Renal cortex interstitium (tissue), 11 donors: Measurements from ENCODE around the gene UXS1. TPM values are rescaled to one million over a fixed set of nuclear protein-coding genes. Genes with fewer than 3 reads are reported as not detected.

Experiments
- DNase-seq, 11 donors: peaks; one replicate each; pipeline ENCODE4 v3.0.0-alpha.2; 2013; ENCODE audit warnings: low read depth in 9 of 11, low spot score in 4 of 11; ENCODE audit errors: extremely low read depth in 1 of 11
- polyA plus RNA-seq, 3 donors: library from polyadenylated mRNA; unstranded; fragments of 120-200 nt; gene quantifications; one replicate each; pipeline ENCODE4 v1.2.1, GENCODE V29; 2013; ENCODE audit not compliant: insufficient read length in 3 of 3

UXS1 gene
- polyA plus RNA-seq, 3 donors: 71.8 to 83.1 (median 74.8) TPM

DNA sequence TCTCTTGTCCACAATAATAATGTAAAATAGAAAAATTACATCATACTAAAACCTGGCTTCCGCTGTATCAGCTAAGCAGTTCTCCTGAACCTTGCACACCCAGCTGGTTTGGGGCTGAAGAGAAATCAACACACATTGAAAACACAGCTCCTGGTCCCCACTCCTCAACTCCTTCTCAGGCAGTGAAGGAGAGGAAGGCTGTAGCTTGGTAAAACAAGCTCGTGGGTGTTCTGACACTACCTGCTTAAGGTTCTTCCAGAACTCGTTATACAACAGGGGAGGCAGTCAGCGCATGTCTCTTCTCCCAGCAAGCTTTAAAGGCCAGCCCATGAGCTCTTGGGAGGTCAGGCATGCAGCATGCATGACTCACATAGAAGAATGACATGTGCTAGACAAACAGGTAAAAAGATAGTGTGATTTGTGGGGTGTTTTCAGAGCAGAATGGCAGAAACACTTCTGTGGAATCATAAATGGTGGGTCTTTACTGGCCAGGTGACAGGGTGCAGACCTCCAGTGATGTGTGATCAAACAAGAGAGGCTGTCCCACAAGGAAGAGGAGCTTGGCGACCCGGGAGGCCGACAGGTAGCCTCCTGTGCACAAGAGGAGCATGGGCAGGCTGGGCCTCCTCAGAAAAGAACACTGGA lies 69.1 kb downstream of the UXS1 start:
- DNase-seq: no peak

DNA sequence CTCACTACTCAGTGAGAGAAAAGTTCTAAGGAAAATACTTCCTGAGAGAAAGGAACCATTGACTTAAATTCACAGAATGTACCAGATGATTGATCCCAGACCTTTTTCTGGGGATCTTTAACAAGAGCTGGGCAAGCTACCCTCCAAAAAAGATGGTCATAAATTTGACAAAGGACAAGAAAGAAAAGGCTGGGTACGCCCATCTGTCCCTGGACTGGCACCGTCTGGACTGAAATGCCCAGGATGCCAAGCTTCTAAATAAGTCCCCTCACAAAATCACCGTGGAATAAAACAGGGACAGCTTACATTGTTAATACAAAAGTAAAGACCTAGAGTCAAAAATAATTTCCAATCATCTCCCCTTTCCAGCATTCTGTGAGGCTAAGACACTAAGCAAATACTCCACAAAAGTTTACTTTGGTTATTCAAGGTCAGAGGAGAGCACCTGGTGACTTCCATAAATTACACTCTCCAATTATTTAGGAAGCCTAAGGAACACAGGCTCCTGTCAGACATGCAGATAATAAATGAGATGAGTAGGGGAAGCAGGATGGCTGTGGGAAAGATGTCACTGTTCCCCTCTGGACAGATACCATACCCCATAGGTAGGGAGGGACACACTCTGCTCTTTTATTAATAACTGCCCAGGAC lies 69.9 kb downstream of the UXS1 start:
- DNase-seq: no peak

DNA sequence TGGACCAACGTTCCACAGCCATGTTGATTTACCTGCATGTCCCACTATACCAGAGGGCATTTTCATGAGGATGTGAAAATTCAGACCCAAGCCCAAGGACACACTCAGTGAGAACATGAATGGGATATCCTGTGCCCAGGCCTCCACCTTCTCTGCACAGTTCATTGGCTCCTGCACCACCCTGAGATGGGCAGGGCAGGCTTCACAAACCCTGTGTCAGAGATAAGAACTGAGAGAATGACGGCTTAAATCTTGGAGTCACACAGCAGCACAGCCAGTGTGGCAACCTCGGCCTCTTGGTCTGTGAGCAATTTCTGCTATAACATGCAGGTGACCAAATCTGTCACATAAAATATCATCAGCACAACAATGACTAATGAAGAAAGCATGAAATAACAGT lies 71.9 kb downstream of the UXS1 start:
- no peak for DNase-seq

DNA sequence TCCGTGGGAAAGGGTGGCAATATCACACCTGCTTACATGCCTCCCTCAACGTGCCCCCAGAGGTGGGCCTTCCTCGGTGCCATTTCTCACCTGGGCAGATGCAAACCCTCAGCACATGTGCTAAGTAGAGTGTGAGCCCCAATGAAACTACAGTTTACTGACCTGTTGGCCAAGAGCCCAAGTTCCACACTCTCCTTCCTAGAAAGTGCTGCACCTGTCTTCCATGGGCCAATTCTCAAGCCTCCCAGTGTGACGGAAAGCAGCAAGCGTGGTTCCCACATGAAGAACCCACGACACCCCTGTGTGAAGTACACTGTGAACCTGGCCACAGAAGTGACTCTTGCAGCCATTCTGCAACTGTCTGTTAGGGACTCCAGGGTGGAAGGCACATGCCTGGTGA lies 73.7 kb downstream of the UXS1 start:
- no peak for DNase-seq

DNA sequence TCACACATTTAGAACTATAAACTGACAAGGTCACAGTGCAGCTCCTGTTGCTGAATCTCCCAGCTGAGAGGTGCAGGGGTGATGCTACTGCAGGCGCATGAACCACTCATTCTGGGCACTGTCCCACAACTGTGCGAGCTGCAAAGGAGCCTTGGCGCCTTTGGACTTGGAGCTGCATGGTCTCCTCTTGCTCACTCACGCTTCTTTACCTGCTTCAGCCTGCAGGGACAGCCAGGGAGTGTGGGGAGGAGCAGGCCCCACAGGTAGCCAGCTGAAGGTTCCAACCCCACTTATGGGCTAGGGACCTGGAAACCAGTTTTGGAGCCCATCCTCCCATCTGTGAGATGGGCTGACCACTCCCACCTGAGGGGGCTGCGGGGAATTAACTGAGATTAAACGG lies 75.0 kb downstream of the UXS1 start:
- DNase-seq: no peak

DNA sequence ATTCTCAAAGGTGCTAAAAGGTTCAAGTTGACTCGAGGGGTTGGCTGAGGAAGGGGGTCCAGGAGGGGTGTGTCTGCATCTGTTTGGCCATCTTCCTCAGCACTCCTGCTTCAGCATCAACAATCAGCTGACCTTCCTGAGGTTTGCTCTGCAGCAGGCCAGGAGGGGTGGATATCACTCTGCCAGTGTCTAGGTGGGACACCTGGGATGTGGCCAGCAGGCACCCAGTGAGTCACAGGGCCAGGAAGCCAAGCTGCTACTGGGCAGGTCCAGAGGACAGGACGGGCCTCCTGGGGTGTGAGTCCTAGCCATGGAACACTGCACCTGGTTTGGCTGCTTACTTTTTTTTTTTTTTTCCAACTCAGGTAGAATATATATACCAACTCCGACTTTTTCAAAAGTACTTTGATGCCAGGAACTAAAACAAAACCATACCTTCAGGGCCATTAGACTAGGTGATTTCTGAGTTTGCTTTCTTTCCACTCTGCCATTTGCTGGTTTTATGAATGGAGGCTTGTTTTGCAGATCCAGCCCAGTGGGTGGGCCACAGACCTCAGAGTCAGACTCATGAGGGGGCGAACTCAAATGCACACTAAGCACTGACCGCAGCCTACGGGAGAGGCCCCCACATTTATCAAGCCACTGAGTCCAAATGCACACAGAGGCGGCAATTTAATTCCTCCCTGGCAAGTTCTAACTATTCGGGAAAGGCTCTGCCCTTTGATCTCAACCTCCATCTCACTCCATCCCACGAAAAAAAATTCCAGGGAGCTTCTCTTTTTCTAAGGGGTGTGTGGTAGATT lies 76.0 kb downstream of the UXS1 start:
- no peak for DNase-seq

DNA sequence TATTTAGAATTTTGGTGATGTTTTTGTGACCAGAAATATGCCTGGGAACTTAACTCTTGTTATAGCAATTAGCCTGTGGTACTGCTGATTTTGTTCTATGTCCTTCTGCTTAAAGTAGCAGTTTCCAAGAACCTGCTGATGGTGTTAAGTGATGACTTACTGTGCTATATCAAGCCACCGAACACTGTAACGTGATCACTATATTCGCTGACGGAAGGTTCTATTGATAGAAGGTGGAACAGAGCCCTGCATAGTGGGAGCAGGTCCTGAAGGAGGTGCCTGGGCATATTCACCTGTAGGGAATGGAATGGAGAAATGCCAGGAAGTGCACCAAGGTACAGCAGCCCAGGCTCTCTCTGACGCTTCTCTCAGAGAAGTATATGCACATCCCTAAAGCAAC lies 76.8 kb downstream of the UXS1 start:
- DNase-seq: no peak

DNA sequence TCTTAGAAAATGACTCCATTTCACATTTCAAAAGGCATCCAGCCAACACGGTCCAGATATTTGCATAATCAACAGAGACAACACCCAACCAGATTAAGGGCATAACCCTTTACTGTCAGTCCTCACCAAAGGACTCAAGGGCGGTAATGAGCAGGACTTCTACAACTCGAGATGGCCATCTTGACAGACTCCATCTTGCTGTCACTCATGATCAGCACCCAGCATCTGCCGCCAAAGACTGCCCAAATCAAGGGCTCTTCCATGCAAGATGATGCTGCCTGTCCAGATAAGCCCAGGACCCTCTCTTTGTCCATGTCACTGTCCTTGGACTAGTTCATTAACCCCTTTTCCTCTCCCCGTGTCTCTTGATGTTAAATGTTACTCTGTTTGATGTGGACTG lies 77.9 kb downstream of the UXS1 start:
- DNase-seq: no peak

DNA sequence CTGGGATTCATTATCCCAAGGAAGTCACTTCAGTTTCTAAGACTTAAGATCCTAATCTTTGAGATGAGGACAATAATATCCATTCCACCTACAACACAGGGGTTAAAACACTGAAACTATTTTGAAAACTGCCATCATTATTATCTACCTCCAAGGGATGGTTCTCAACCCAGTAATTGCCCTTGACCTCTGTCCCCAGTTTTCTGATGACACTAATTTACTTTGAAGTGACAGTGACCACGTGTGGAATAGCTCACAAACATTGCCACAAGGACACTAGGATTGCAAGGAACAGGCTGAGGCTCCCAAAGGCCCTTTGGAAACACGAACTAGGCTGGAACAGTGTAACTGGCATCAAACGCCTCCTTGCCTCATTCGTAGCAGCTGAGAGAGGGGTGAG lies 78.4 kb downstream of the UXS1 start:
- DNase-seq: no peak

DNA sequence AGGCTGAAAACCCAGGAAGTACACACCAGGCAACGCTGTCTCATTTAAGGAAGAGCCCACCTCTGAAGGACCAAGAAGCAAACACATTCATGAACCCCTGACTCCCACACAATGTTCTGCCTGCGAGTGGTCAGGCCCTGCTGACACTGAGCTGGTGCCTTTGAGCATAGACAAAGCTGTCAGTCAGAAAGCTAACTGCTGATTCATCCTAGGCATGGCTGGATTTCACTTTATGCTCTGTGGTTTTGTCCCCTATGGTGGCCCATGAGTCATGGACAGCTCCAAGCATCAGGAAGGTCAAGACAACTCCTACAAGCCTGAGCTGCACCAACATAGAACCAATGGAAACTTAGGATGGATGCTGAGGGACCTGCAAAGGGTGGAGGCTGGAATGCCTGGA lies 78.9 kb downstream of the UXS1 start:
- DNase-seq: no peak

DNA sequence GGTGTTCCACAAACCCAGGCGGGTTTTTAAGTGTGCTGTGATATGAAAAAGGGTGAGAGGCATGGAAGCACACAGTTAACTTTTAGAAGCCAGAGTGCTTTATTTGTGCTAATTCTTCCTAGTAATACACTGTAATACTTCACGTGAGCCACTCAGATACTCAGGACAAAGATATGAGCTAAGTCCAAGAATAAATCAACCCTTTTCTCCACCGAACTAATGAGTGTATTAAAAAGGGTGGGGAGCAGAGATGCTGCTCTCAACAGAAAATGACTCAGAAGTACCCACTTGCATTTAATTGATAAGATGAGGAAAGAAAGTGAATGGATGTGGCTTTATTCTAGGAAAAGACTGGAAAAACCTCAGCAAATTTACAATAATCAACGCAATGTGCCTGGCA lies 79.9 kb downstream of the UXS1 start:
- no peak for DNase-seq

DNA sequence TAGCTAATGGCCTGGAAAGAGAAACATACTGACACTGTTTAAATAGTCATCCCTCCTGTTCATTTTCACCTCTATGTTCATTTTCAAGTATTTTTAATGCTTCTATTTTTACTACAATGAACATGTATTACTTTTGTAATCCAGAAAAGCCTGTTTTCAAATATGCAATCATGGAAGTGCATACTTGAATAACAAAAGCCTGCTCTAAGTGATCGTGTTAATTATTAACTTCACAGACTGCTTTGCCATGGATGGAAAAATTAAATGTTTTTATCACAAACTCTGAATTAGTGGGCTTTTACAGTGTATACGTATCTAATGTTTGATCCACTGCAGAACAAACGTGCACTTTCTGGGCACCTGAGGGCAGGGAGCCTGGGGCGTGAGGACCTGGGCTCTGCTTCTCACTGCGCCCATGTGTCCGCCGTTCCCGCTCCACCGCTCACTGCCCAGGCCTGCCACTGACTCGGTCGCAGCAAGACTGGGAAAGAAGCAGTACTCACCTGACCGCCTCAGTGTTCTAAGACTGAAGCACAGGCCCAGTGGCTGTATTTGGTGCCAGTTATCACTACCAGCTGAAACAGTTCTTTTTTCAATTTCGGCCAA lies 80.6 kb downstream of the UXS1 start:
- DNase-seq: peak in 6 of 11 donors; percentile 15 to 59 (median 32)

DNA sequence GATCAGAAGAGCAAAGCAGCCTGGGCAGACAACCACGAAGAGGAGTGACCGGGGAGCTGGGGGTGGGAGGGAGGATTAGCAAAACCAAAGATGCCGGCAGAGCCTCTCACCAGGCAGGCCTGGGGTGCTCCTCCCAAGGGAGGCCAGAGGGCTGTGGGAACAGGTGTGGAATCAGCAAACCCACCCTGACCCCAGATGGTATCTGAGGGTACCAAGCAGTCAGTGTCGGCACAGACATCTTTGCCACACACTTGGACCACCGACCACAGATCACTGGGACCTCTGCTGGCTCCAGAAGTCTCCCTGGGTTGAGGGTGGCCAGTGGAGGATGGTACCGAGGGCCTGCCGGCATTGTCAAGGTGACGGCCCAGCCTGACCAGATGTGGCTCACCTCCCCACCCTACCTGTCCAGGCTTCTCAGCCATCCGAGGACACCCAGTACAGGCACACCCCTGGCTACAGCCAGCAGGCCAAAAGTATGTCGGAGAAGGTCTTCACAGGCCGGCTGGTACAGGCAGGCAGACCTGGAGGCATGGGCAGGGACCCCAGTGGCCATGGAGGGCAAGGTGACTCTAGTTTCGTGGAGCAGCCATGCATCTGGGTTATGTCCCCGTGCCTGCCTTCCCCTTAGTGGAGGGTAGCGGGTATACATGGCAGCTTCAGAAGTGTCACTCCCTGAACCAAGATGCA lies 82.1 kb downstream of the UXS1 start:
- DNase-seq: no peak

DNA sequence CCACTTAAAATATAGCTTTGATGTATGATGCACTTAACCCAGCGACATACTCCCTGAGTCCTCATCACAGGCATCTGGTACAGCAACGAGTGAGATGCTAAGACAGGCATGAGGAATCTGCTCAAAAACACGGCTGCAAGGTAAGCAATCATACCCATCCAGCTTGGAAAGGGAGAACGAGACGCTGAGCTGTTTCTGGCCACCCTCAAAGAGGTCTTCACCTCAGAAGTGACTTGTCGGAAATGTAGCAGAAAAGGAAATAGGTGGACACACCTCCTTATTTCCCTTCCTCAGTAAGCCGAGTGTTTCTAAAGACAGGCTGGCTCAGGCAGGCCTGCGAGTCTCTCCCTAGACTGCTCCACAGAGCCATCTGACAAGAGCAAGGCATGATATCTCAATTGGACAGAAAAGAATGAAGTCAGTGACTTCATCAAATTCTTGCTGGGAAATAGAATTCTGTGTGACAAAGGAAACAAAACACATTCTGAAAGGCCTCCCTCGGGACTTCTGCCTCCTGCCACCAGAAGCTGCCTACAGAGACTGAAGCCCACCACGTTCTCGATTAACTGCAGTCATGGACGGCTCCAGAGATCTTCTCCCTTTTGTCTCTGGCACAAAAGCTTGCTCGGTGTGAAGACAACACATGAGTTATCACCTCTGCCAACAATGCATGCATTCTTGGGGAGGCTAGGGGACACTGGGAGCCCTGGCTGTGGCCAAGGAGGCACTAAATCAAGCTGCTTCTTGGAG lies 84.3 kb downstream of the UXS1 start:
- DNase-seq: no peak

DNA sequence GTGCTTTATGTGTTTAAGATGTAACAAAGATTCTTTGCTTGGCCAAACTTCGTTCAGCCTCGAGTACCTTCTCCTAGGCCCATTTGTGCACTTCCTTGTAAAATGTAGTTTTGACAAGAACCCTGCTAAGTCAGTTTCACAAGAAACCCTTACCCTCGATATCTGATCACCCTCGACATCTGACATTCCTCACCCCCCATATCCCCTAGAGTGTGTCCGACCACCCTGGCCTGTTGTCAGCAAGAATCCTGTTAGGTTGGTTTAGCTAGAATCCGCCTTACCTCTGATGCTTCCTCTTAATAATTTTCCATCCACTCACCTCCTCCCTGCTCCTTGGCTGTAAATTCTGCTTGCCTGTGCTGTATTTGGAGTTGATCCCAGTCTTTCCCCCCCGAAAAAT lies 85.3 kb downstream of the UXS1 start:
- no peak for DNase-seq

DNA sequence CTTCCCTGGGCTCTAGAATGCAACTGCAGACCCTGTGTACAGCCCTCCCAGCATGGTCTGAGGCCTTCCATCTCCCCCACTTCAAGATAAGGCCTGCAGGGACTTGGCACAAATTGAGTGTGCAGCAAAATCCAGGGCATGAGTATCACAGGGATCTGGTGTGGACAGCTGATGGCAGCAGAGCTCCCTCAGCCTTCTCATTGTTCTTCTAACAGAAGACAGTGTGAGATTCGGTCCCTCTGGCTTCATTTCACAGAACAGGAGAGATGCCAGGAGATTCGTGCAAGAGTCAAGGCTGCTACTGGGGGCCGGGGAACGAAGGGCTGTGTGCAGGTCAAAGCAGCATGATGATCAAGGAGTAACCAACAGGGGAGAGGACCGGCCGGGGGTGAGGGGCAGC lies 85.8 kb downstream of the UXS1 start:
- no peak for DNase-seq

DNA sequence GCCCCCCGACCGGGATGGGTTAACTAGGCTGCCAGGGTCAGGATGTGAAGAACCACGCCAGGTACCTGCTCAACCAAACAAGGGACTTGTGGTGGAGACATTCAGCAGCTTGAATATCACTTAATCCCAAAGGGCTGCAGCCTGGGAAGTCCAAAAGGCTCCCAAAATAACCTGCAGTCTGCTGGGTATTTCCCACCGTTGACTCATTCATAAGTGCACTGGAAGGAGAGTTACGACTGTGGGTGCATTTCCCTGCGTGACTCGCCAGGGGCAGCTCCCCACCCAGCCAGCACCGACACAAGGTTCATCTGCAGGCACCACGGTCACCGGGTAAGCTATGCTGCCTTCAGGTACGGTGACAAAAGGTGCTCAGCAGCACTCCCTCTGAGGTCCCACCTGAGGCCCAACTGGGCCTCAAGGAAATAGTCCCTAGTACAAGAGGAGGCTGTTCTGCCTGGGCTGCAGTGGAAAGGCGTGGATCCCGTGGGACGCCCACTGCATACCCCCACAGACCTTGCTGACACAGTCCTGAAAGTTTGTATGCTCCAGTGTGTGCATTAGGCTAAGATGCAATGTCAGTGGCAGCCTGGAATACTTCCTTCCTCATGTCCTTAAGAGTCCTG lies 86.5 kb downstream of the UXS1 start:
- DNase-seq: no peak
